ENCODE data around the gene PTPRC.

PTPRC gene

GRCh38 chr1:198771563-198772153 lies 132.8 kb downstream of the PTPRC start:
- Histone ChIP-seq H3K4me1 (no peaks in the 10 kb centered on the region; the same call in 1 of the 2 replicates), H3K4me3 (ENCODE audit: low read depth, low read length) (no peak overlapping the region), H3K9me3 (no peaks in the 10 kb centered on the region), H3K27me3 (no peaks in the 10 kb centered on the region), H3K36me3 (no peaks in the 10 kb centered on the region)
- TF ChIP-seq CTCF (IDR thresholded peaks at IDR 0.05; ENCODE audit: low read depth, low read length), result peak; percentile 72
- DNase-seq, result peak; percentile 60

- Histone ChIP-seq H3K36me3 (no peaks in the 10 kb centered on the region), H3K4me3 (ENCODE audit: low read depth, low read length) (no peak overlapping the region), H3K27me3 (no peaks in the 10 kb centered on the region), H3K9me3 (no peaks in the 10 kb centered on the region), H3K4me1 (no peaks in the 10 kb centered on the region; the same call in 1 of the 2 replicates)
- no peak for DNase-seq
- TF ChIP-seq CTCF (IDR thresholded peaks at IDR 0.05; ENCODE audit: low read depth, low read length), result no peak
These were observed 133.8 kb downstream of the PTPRC start for GRCh38 chr1:198772626-198773025.

- H3K4me3 ChIP-seq (ENCODE audit: low read depth, low read length), result no peak overlapping the region
- no peak for TF ChIP-seq CTCF (IDR thresholded peaks at IDR 0.05; ENCODE audit: low read depth, low read length)
- no peak for DNase-seq
- no peaks in the 10 kb centered on the region for H3K36me3 ChIP-seq
- H3K4me1 ChIP-seq, result no peaks in the 10 kb centered on the region; the same call in 1 of the 2 replicates
- H3K9me3 ChIP-seq, result no peaks in the 10 kb centered on the region
- no peaks in the 10 kb centered on the region for H3K27me3 ChIP-seq
These were observed 134.2 kb downstream of the PTPRC start for GRCh38 chr1:198773030-198773429.

- no peaks in the 10 kb centered on the region for H3K27me3 ChIP-seq
- H3K4me1 ChIP-seq, result no peaks in the 10 kb centered on the region; the same call in 1 of the 2 replicates
- no peak overlapping the region for H3K4me3 ChIP-seq (ENCODE audit: low read depth, low read length)
- no peak for DNase-seq
- no peaks in the 10 kb centered on the region for H3K9me3 ChIP-seq
- no peak for TF ChIP-seq CTCF (IDR thresholded peaks at IDR 0.05; ENCODE audit: low read depth, low read length)
- H3K36me3 ChIP-seq, result no peaks in the 10 kb centered on the region
These were observed 134.7 kb downstream of the PTPRC start for GRCh38 chr1:198773523-198773922.

- no peaks in the 10 kb centered on the region for H3K9me3 ChIP-seq
- TF ChIP-seq CTCF (IDR thresholded peaks at IDR 0.05; ENCODE audit: low read depth, low read length), result no peak
- no peak for DNase-seq
- no peaks in the 10 kb centered on the region; the same call in 1 of the 2 replicates for H3K4me1 ChIP-seq
- H3K27me3 ChIP-seq, result no peaks in the 10 kb centered on the region
- no peak overlapping the region for H3K4me3 ChIP-seq (ENCODE audit: low read depth, low read length)
- H3K36me3 ChIP-seq, result no peaks in the 10 kb centered on the region
These were observed 135.6 kb downstream of the PTPRC start for GRCh38 chr1:198774421-198774820.

GRCh38 chr1:198775606-198776005 lies 136.8 kb downstream of the PTPRC start:
- TF ChIP-seq CTCF (IDR thresholded peaks at IDR 0.05; ENCODE audit: low read depth, low read length), result no peak
- H3K9me3 ChIP-seq, result no peaks in the 10 kb centered on the region
- H3K4me1 ChIP-seq, result no peaks in the 10 kb centered on the region; the same call in 1 of the 2 replicates
- no peak for DNase-seq
- no peaks in the 10 kb centered on the region for H3K27me3 ChIP-seq
- no peaks in the 10 kb centered on the region for H3K36me3 ChIP-seq
- H3K4me3 ChIP-seq (ENCODE audit: low read depth, low read length), result no peak overlapping the region
